PC-3 (cell line): ENCODE data around the gene HDGFL2.

ENCODE experiments used
- EZH2 ChIP-seq: fragments of 300-600 bp; sonication (generic); IDR thresholded peaks from one replicate; pipeline ENCODE4 v1.6.1; 2017; ENCODE audit warnings: antibody characterized with exemption, mild to moderate bottlenecking, low read length; ENCODE audit not compliant: unreplicated experiment
- TF ChIP-seq, protein P1 (sequence below): fragments of 300-600 bp; sonication (generic); conservative IDR thresholded peaks from 2 replicates; pipeline ENCODE4 v1.5.1; 2017; ENCODE audit warnings: antibody characterized with exemption, low read depth, mild to moderate bottlenecking, low read length

DNA sequence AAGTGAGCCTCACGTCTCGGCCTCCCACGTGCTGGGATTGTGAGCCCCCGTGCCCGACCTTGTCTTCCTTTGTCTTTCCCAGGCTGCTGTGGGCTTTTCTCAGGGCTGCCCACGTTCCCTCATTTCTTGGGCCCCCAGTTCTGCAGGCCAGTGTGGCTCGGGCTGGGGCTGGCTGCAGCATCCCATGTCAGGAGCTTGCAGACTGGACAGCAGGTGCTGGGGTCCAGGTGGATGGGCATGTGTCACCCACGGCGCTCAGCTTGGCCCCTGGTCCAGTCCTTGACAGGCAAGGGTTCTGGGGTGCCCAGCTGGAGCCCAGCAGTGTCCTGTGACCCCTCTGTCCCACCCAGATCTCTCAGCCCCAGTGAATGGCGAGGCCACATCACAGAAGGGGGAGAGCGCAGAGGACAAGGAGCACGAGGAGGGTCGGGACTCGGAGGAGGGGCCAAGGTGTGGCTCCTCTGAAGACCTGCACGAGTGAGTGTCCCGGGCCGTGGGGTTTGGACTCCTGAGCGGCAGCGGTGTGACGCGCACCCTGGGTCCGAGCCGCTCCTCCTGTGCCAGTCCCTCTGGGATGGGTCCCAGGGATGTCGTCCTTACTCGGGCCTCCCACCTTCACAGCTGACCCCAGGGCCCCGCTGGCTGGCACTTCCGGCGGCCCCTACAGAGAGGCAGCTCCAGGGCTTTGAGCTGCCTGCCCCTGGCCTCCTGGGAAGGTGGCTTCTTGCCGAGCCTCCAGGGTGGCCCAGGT lies 28.9 kb downstream of the HDGFL2 start:
- TF ChIP-seq, protein P1, sequence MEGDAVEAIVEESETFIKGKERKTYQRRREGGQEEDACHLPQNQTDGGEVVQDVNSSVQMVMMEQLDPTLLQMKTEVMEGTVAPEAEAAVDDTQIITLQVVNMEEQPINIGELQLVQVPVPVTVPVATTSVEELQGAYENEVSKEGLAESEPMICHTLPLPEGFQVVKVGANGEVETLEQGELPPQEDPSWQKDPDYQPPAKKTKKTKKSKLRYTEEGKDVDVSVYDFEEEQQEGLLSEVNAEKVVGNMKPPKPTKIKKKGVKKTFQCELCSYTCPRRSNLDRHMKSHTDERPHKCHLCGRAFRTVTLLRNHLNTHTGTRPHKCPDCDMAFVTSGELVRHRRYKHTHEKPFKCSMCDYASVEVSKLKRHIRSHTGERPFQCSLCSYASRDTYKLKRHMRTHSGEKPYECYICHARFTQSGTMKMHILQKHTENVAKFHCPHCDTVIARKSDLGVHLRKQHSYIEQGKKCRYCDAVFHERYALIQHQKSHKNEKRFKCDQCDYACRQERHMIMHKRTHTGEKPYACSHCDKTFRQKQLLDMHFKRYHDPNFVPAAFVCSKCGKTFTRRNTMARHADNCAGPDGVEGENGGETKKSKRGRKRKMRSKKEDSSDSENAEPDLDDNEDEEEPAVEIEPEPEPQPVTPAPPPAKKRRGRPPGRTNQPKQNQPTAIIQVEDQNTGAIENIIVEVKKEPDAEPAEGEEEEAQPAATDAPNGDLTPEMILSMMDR: no peak
- no peak for TF ChIP-seq EZH2
